HepG2 (cell line): Measurements from ENCODE around the gene NMBR. TPM values are rescaled to one million over a fixed set of nuclear protein-coding genes. Genes with fewer than 3 reads are reported as not detected.

Source experiments
- ATAC-seq: fragments of 200-7000 bp; cut with Tn5 transposase; 3 replicates; pipeline ENCODE4 v1.9.1; 2020; ENCODE audit warnings: mild to moderate bottlenecking, moderate library complexity
- BruUV-seq: library from RNA; stranded (reverse); fragments of 400-500 nt; replicated peaks from 2 replicates; lab custom pipeline; 2021; lab: Mats Ljungman, UMichigan
- CTCF ChIA-PET: fragments of 300-600 bp; formaldehyde crosslinking; extraction: SDS; loops from one replicate; lab custom pipeline; 2021; ENCODE audit warnings: low total read pairs, inconsistent platforms, low intra/inter-chr PET ratio; lab: Yijun Ruan, JAX
- POLR2A ChIA-PET: fragments of 350-600 bp; sonication (Branson Sonifier 250); formaldehyde crosslinking; loops from one replicate; lab custom pipeline; 2020; ENCODE audit warnings: antibody characterized with exemption, inconsistent platforms; lab: Yijun Ruan, JAX
- DNase-seq: peaks from one replicate; pipeline ENCODE4 v3.0.0-alpha.2; 2015; ENCODE audit warnings: low spot score
- FAIRE-seq: peaks from 3 replicates; lab custom pipeline; 2011; peaks lifted over from hg19 to GRCh38; lab: Jason Lieb, UNC
- H2AFZ ChIP-seq: one replicate; pipeline ENCODE4 v1.6.1; 2011; ENCODE audit warnings: low read length, inconsistent platforms
- H3K27ac ChIP-seq: fragments of 300-600 bp; 3 replicates; pipeline ENCODE4 v1.8.0; 2011; ENCODE audit warnings: mixed run types, mild to moderate bottlenecking, mixed read lengths, low read length, inconsistent platforms; ENCODE audit not compliant: insufficient read depth; ENCODE audit errors: extremely low read length
- H3K27me3 ChIP-seq, 2 experiments: fragments of 200-600 bp in 1 of 2; 2 replicates in 1 of 2; 3 replicates in 1 of 2; pipeline versions ENCODE4 v1.6.0 to v1.8.0; 2011; ENCODE audit warnings: low read length in 2 of 2, mild to moderate bottlenecking in 2 of 2, moderate library complexity in 2 of 2, inconsistent platforms in 1 of 2; ENCODE audit not compliant: insufficient read depth in 2 of 2, control insufficient read depth in 1 of 2
- H3K36me3 ChIP-seq, 2 experiments: fragments of 200-600 bp in 1 of 2; replicated peaks in 1 of 2; 2 replicates in 1 of 2; 3 replicates in 1 of 2; pipeline versions ENCODE4 v1.5.1 to v1.8.0; 2011; ENCODE audit warnings: low read length in 2 of 2, inconsistent platforms in 1 of 2; ENCODE audit not compliant: insufficient read depth in 2 of 2, control insufficient read depth in 1 of 2
- H3K4me1 ChIP-seq: 2 replicates; pipeline ENCODE4 v1.5.1; 2012; ENCODE audit warnings: low read length, inconsistent platforms; ENCODE audit not compliant: insufficient read depth
- H3K4me2 ChIP-seq: 2 replicates; pipeline ENCODE4 v1.6.0; 2011; ENCODE audit warnings: low read depth, low read length, inconsistent platforms
- H3K4me3 ChIP-seq, 3 experiments: fragments of 200-600 bp in 1 of 3; sonication (generic), shearing (Covaris generic) in 1 of 3; replicated peaks in 1 of 3; 2 replicates each; pipeline ENCODE4 v1.5.1; 2011 to 2016; ENCODE audit warnings: low read length in 3 of 3, inconsistent platforms in 2 of 3, low read depth in 2 of 3, mild to moderate bottlenecking in 2 of 3, control low read depth in 1 of 3, mixed read lengths in 1 of 3; ENCODE audit not compliant: insufficient read depth in 1 of 3
- H3K79me2 ChIP-seq: one replicate; pipeline ENCODE4 v1.6.1; 2011; ENCODE audit warnings: low read length, inconsistent platforms; ENCODE audit not compliant: insufficient read depth
- H3K9ac ChIP-seq: 2 replicates; pipeline ENCODE4 v1.6.0; 2011; ENCODE audit warnings: mild to moderate bottlenecking, low read depth, low read length, inconsistent platforms; ENCODE audit not compliant: insufficient read depth
- H3K9me3 ChIP-seq: 2 replicates; pipeline ENCODE4 v1.5.1; 2012; ENCODE audit warnings: mild to moderate bottlenecking, low read length
- H4K20me1 ChIP-seq: 2 replicates; pipeline ENCODE4 v1.6.0; 2011; ENCODE audit warnings: inconsistent platforms, mild to moderate bottlenecking, low read length, moderate library complexity; ENCODE audit not compliant: insufficient read depth
- NAIF1 ChIP-seq: sonication (generic); formaldehyde crosslinking; IDR thresholded peaks from 2 replicates; pipeline ENCODE4 v1.5.0; 2020; ENCODE audit warnings: mild to moderate bottlenecking, missing genetic modification reagents, borderline replicate concordance
- NFATC3 ChIP-seq: sonication (generic); formaldehyde crosslinking; IDR thresholded peaks from 2 replicates; pipeline ENCODE4 v1.5.1; 2020; ENCODE audit warnings: mild to moderate bottlenecking, missing genetic modification reagents
- RORA ChIP-seq: sonication (generic); formaldehyde crosslinking; IDR thresholded peaks from 2 replicates; pipeline ENCODE4 v1.5.0; 2020; ENCODE audit warnings: mild to moderate bottlenecking, missing genetic modification reagents, moderate library complexity
- SATB2 ChIP-seq: sonication (generic); formaldehyde crosslinking; IDR thresholded peaks from 2 replicates; pipeline ENCODE4 v1.5.0; 2020; ENCODE audit warnings: missing genetic modification reagents
- ZNF274 ChIP-seq: sonication (generic); formaldehyde crosslinking; IDR thresholded peaks from 2 replicates; pipeline ENCODE4 v1.5.1; 2020; ENCODE audit warnings: mild to moderate bottlenecking, missing genetic modification reagents
- ZNF773 ChIP-seq: sonication (generic); formaldehyde crosslinking; IDR thresholded peaks from 2 replicates; pipeline ENCODE4 v1.4.0; 2020; ENCODE audit warnings: missing genetic modification reagents, borderline replicate concordance
- WGBS: methylation state at CpG from one replicate; pipeline ENCODE4 v1.1.6; 2017; ENCODE audit warnings: low lambda C conversion rate; 5-methylcytosine and 5-hydroxymethylcytosine counted together
- in situ Hi-C: cut with HindIII; loops from 2 replicates; pipeline ENCODE4 v1.10.0; 2017; ENCODE audit warnings: low pct_unique_long_range_greater_than_20kb; ENCODE audit not compliant: extremely low pct_ligation_motif_present
- intact Hi-C: fragments of 100-400 bp; cut with micrococcal nuclease; formaldehyde crosslinking; loops from one replicate; pipeline ENCODE4 v1.10.0; 2022; ENCODE audit not compliant: unreplicated experiment
- polyA plus RNA-seq, 8 experiments: library from polyadenylated mRNA; depleted of rRNA in 3 of 8; stranded (reverse) in 7 of 8; unstranded in 1 of 8; fragments of >200 nt; fragmentation: Illumina TruSeq in 4 of 8; extraction: Trizol in 4 of 8; gene quantifications; 2 replicates each; pipeline versions ENCODE4 v1.2.1 to v1.2.3, GENCODE V29; 2011 to 2016; ENCODE audit warnings: low read depth in 4 of 8, missing spikeins in 1 of 8, mixed read lengths in 1 of 8; ENCODE audit not compliant: insufficient read depth in 1 of 8
- total RNA-seq, 5 experiments: library from RNA; depleted of rRNA; stranded (reverse); fragments of >200 nt; fragmentation: Illumina TruSeq; extraction: Trizol; gene quantifications; 2 replicates each; pipeline ENCODE4 v1.2.3, GENCODE V29; 2016; ENCODE audit warnings: low read depth in 1 of 5

The NMBR gene
- total and polyA plus RNA-seq, 2 of the 13 experiments (the other 11 are each of a cell fraction or from before 2014, with no cell fraction given): not detected

- no peaks in the 10 kb centered on the region for H3K9me3 ChIP-seq
- ATAC-seq (no peak), DNase-seq (no peak), FAIRE-seq (no peak)
- BruUV-seq: no TSS peak
- no peak overlapping the region for H3K4me2 ChIP-seq
- intact Hi-C loops: no loop called here
- no peaks in the 10 kb centered on the region for H4K20me1 ChIP-seq
- H3K79me2 ChIP-seq: peaks cover 32% of the 10 kb centered on the region
- H3K27ac ChIP-seq: no peak overlapping the region
- no peak overlapping the region for H3K4me3 ChIP-seq
- no peak overlapping the region for H2AFZ ChIP-seq
- 95% methylated on average over 2 of the region's 2 CpGs for WGBS
- H3K4me1 ChIP-seq: peaks cover 13% of the 10 kb centered on the region
- ChIA-PET POLR2A (no interaction called here), CTCF (no interaction called here)
- no peak overlapping the region for H3K9ac ChIP-seq
- in situ Hi-C loops: loop anchor here (10.0 kb wide), 1 partner anchor 217 kb away; no protein-coding TSS in a partner anchor
- H3K27me3 ChIP-seq: no peaks in the 10 kb centered on the region
- TF ChIP-seq RORA (CRISPR knock-in tag): no peak
- peaks cover 10 to 43% of the 10 kb centered on the region in 2 experiments for H3K36me3 ChIP-seq
Observed at GRCh38 chr6:142167486-142167885, 20.6 kb upstream of the NMBR start.

GRCh38 chr6:142167071-142167470 lies 20.1 kb upstream of the NMBR start:
- WGBS: 94% methylated on average over 3 of the region's 3 CpGs
- Histone ChIP-seq H3K4me2 (no peak overlapping the region), H3K27ac (no peak overlapping the region), H4K20me1 (0 out of 2 replicates have a peak, but pooled peaks cover 3% of the 10 kb centered on the region), H3K9me3 (no peaks in the 10 kb centered on the region), H3K27me3 (no peaks in the 10 kb centered on the region), H3K4me1 (peaks cover 12% of the 10 kb centered on the region), H3K4me3 (no peak overlapping the region), H3K79me2 (peaks cover 36% of the 10 kb centered on the region), H3K9ac (no peak overlapping the region), H3K36me3 (peaks cover 10 to 39% of the 10 kb centered on the region in 2 experiments), H2AFZ (no peak overlapping the region)
- TF ChIP-seq ZNF274 (no peak), SATB2 (CRISPR knock-in tag) (no peak), NAIF1 (CRISPR knock-in tag) (no peak), ZNF773 (CRISPR knock-in tag) (no peak), NFATC3 (CRISPR knock-in tag) (no peak)
- intact Hi-C loops: no loop called here
- ATAC-seq (no peak), FAIRE-seq (no peak), DNase-seq (no peak)
- ChIA-PET POLR2A (no interaction called here), CTCF (no interaction called here)
- in situ Hi-C loops: loop anchor here (10.0 kb wide), 1 partner anchor 218 kb away; no protein-coding TSS in a partner anchor
- no TSS peak for BruUV-seq
